Activated CD8-positive, alpha-beta memory T cell treated with anti-CD3 and anti-CD28 coated beads for 1 hour (primary cell): Measurements from ENCODE around the gene SOHLH2.

ENCODE experiments used
- DNase-seq, 2 donors: peaks; one replicate each; pipeline ENCODE4 v3.0.0-alpha.2; 2020; ENCODE audit warnings: low read depth in 1 of 2; ENCODE audit errors: extremely low read depth in 1 of 2

SOHLH2 gene

GRCh38 chr13:36190771-36191170 is 23.6 kb downstream of the SOHLH2 start:
- DNase-seq, result no peak

- DNase-seq, result no peak
Observed at GRCh38 chr13:36188441-36188840, 25.9 kb downstream of the SOHLH2 start.

- DNase-seq, result no peak
Observed at GRCh38 chr13:36183901-36184300, 30.5 kb downstream of the SOHLH2 start.

- DNase-seq, result no peak
Observed at GRCh38 chr13:36175621-36176020, 38.7 kb downstream of the SOHLH2 start.

- DNase-seq, result no peak
Observed at GRCh38 chr13:36174923-36175322, 39.4 kb downstream of the SOHLH2 start.

- no peak for DNase-seq
Observed at GRCh38 chr13:36173571-36174322, 40.6 kb downstream of the SOHLH2 start.

- no peak for DNase-seq
Observed at GRCh38 chr13:36166046-36166445, 48.3 kb downstream of the SOHLH2 start.

GRCh38 chr13:36163809-36164308 is 50.5 kb downstream of the SOHLH2 start:
- no peak for DNase-seq

GRCh38 chr13:36163286-36163685 is 51.1 kb downstream of the SOHLH2 start:
- no peak for DNase-seq

- no peak for DNase-seq
Observed at GRCh38 chr13:36160297-36160696, 54.1 kb downstream of the SOHLH2 start.

- DNase-seq, result no peak
Observed at GRCh38 chr13:36158611-36159010, 55.7 kb downstream of the SOHLH2 start.

GRCh38 chr13:36157480-36157879 is 56.9 kb downstream of the SOHLH2 start:
- no peak for DNase-seq

- no peak for DNase-seq
Observed at GRCh38 chr13:36154567-36155291, 59.6 kb downstream of the SOHLH2 start.

- no peak for DNase-seq
Observed at GRCh38 chr13:36151591-36151990, 62.8 kb downstream of the SOHLH2 start.

- DNase-seq, result no peak
Observed at GRCh38 chr13:36148446-36148845, 65.9 kb downstream of the SOHLH2 start.

GRCh38 chr13:36147330-36147729 is 67.0 kb downstream of the SOHLH2 start:
- DNase-seq, result no peak

- DNase-seq, result no peak
Observed at GRCh38 chr13:36146511-36147269, 67.7 kb downstream of the SOHLH2 start.

- no peak for DNase-seq
Observed at GRCh38 chr13:36143738-36144137, 70.6 kb downstream of the SOHLH2 start.

GRCh38 chr13:36142735-36143134 is 71.6 kb downstream of the SOHLH2 start:
- DNase-seq, result no peak

GRCh38 chr13:36135876-36136275 is 78.5 kb downstream of the SOHLH2 start:
- no peak for DNase-seq

- DNase-seq, result no peak
Observed at GRCh38 chr13:36134632-36135031, 79.7 kb downstream of the SOHLH2 start.
